ENCODE results near the gene KCNAB3.
"Not testable (repeated sequence)": the region's sequence is repeated elsewhere in the genome, so short reads cannot be mapped to it uniquely, and the experiment has no call there.

KCNAB3 gene

GRCh38 chr17:7969433-7969832 lies 39.8 kb upstream of the KCNAB3 start:
- no peak for DNase-seq (ENCODE audit: low read depth)
- TF ChIP-seq CTCF (conservative IDR thresholded peaks at IDR 0.05; ENCODE audit: low read depth, low read length) = no peak
- no peak overlapping the region for H3K4me3 ChIP-seq (ENCODE audit: low read length)

GRCh38 chr17:7967751-7968150 lies 38.1 kb upstream of the KCNAB3 start:
- no peak overlapping the region for H3K4me3 ChIP-seq (ENCODE audit: low read length)
- TF ChIP-seq CTCF (conservative IDR thresholded peaks at IDR 0.05; ENCODE audit: low read depth, low read length) = no peak
- DNase-seq (ENCODE audit: low read depth) = no peak

- TF ChIP-seq CTCF (conservative IDR thresholded peaks at IDR 0.05; ENCODE audit: low read depth, low read length) = no peak
- H3K4me3 ChIP-seq (ENCODE audit: low read length) = no peak overlapping the region
Measured at GRCh38 chr17:7961421-7961820, 31.8 kb upstream of the KCNAB3 start.

GRCh38 chr17:7959503-7960253 lies 30.0 kb upstream of the KCNAB3 start:
- no peak overlapping the region for H3K4me3 ChIP-seq (ENCODE audit: low read length)
- no peak for TF ChIP-seq CTCF (conservative IDR thresholded peaks at IDR 0.05; ENCODE audit: low read depth, low read length)
- no peak for DNase-seq (ENCODE audit: low read depth)

More at GRCh38 chr17:7961421-7961820, 31.8 kb upstream of the KCNAB3 start:
- no peak for DNase-seq (ENCODE audit: low read depth)

- TF ChIP-seq CTCF (conservative IDR thresholded peaks at IDR 0.05; ENCODE audit: low read depth, low read length) = no peak
- no peak overlapping the region for H3K4me3 ChIP-seq (ENCODE audit: low read length)
- DNase-seq (ENCODE audit: low read depth) = no peak
Measured at GRCh38 chr17:7956228-7956965, 26.7 kb upstream of the KCNAB3 start.

- no peak overlapping the region for H3K4me3 ChIP-seq (ENCODE audit: low read length)
- no peak for DNase-seq (ENCODE audit: low read depth)
- no peak for TF ChIP-seq CTCF (conservative IDR thresholded peaks at IDR 0.05; ENCODE audit: low read depth, low read length)
Measured at GRCh38 chr17:7955414-7956227, 26.0 kb upstream of the KCNAB3 start.

- DNase-seq (ENCODE audit: low read depth); H3K4me3 ChIP-seq (ENCODE audit: low read length): not testable (repeated sequence)
Measured at GRCh38 chr17:7953266-7953665, 23.6 kb upstream of the KCNAB3 start.

Data from retinal pigment epithelial cell (primary cell).